Astrocyte (in vitro differentiated cells and primary cell): ENCODE data around the gene VAV2. TPM values are rescaled to one million over a fixed set of nuclear protein-coding genes. Genes with fewer than 3 reads are reported as not detected.

Source experiments
- DNase-seq: peaks from one replicate; pipeline ENCODE4 v3.0.0-alpha.2; 2010; ENCODE audit warnings: low read depth
- FAIRE-seq: peaks from 2 replicates; lab custom pipeline; 2011; peaks lifted over from hg19 to GRCh38; lab: Jason Lieb, UNC
- H2AFZ ChIP-seq: 2 replicates; pipeline ENCODE4 v1.6.0; 2012; ENCODE audit warnings: low read depth, low read length, inconsistent platforms
- H3K27ac ChIP-seq: 2 replicates; pipeline ENCODE4 v1.5.1; 2011; ENCODE audit warnings: low read depth, low read length, inconsistent platforms
- H3K27me3 ChIP-seq: 2 replicates; pipeline ENCODE4 v1.6.0; 2011; ENCODE audit warnings: low read length, inconsistent platforms; ENCODE audit not compliant: insufficient read depth
- H3K36me3 ChIP-seq: 2 replicates; pipeline ENCODE4 v1.5.1; 2011; ENCODE audit warnings: low read length, inconsistent platforms; ENCODE audit not compliant: insufficient read depth
- H3K4me1 ChIP-seq: 2 replicates; pipeline ENCODE4 v1.5.1; 2011; ENCODE audit warnings: low read length, inconsistent platforms; ENCODE audit not compliant: insufficient read depth
- H3K4me2 ChIP-seq: 2 replicates; pipeline ENCODE4 v1.6.0; 2012; ENCODE audit warnings: low read length, inconsistent platforms
- H3K4me3 ChIP-seq: 2 replicates; pipeline ENCODE4 v1.5.1; 2011; ENCODE audit warnings: low read depth, mild to moderate bottlenecking, low read length, inconsistent platforms; ENCODE audit not compliant: insufficient read depth
- H3K79me2 ChIP-seq: 2 replicates; pipeline ENCODE4 v1.6.0; 2012; ENCODE audit warnings: mild to moderate bottlenecking, low read length, inconsistent platforms; ENCODE audit not compliant: insufficient read depth
- H3K9ac ChIP-seq: 2 replicates; pipeline ENCODE4 v1.6.0; 2012; ENCODE audit warnings: mild to moderate bottlenecking, low read length, inconsistent platforms
- H3K9me3 ChIP-seq: 2 replicates; pipeline ENCODE4 v1.5.1; 2012; ENCODE audit warnings: low read depth, mild to moderate bottlenecking, low read length, inconsistent platforms; ENCODE audit not compliant: insufficient read depth
- H4K20me1 ChIP-seq: 2 replicates; pipeline ENCODE4 v1.6.0; 2012; ENCODE audit warnings: low read length, inconsistent platforms; ENCODE audit not compliant: insufficient read depth
- H3K27ac Mint-ChIP-seq: one replicate; pipeline ENCODE4 v1.8.0; 2021; ENCODE audit warnings: mild to moderate bottlenecking, mixed read lengths; ENCODE audit not compliant: unreplicated experiment
- H3K27me3 Mint-ChIP-seq: one replicate; pipeline ENCODE4 v1.8.0; 2021; ENCODE audit warnings: low read depth, mixed read lengths; ENCODE audit not compliant: unreplicated experiment
- H3K36me3 Mint-ChIP-seq: one replicate; pipeline ENCODE4 v1.8.0; 2021; ENCODE audit warnings: low read depth, mixed read lengths; ENCODE audit not compliant: unreplicated experiment
- H3K4me1 Mint-ChIP-seq: one replicate; pipeline ENCODE4 v1.8.0; 2021; ENCODE audit warnings: low read depth, mixed read lengths; ENCODE audit not compliant: unreplicated experiment
- H3K4me3 Mint-ChIP-seq: one replicate; pipeline ENCODE4 v1.8.0; 2021; ENCODE audit warnings: mild to moderate bottlenecking, moderate library complexity, mixed read lengths; ENCODE audit not compliant: unreplicated experiment
- H3K9me3 Mint-ChIP-seq: one replicate; pipeline ENCODE4 v1.8.0; 2021; ENCODE audit warnings: mild to moderate bottlenecking, mixed read lengths; ENCODE audit not compliant: unreplicated experiment
- EZH2 ChIP-seq: IDR thresholded peaks from 2 replicates; pipeline ENCODE4 v1.6.1; 2012; ENCODE audit warnings: mild to moderate bottlenecking, low read length, inconsistent platforms; ENCODE audit not compliant: insufficient read depth
- total RNA-seq: library from RNA; stranded (reverse); gene quantifications from 2 replicates; pipeline ENCODE4 v1.2.1, GENCODE V29; 2021
- TF ChIP-seq, protein P1 (sequence below): IDR thresholded peaks from 2 replicates; pipeline ENCODE4 v1.5.1; 2011; ENCODE audit warnings: low read depth, mild to moderate bottlenecking, inconsistent platforms, low read length, moderate library complexity; ENCODE audit not compliant: insufficient read depth

The VAV2 gene
- total RNA-seq, 1 donor from 2014 or later = 36.5 TPM

GRCh38 chr9:133841167-133841812, 150.8 kb downstream of the VAV2 start:
- Histone ChIP-seq H3K36me3 (no peaks in the 10 kb centered on the region), H4K20me1 (peaks cover 49% of the 10 kb centered on the region), H3K27ac (no peak overlapping the region), H3K79me2 (peaks cover 57% of the 10 kb centered on the region), H2AFZ (no peak overlapping the region), H3K4me1 (peaks cover 14% of the 10 kb centered on the region), H3K4me2 (no peak overlapping the region), H3K9ac (no peak overlapping the region), H3K27me3 (no peaks in the 10 kb centered on the region), H3K9me3 (no peaks in the 10 kb centered on the region), H3K4me3 (no peak overlapping the region)
- Mint-ChIP-seq H3K27me3 (no peaks in the 10 kb centered on the region), H3K9me3 (no peaks in the 10 kb centered on the region), H3K36me3 (peaks cover 4% of the 10 kb centered on the region), H3K4me3 (no peak overlapping the region), H3K4me1 (peaks cover 19% of the 10 kb centered on the region), H3K27ac (no peak overlapping the region)
- TF ChIP-seq, protein P1, sequence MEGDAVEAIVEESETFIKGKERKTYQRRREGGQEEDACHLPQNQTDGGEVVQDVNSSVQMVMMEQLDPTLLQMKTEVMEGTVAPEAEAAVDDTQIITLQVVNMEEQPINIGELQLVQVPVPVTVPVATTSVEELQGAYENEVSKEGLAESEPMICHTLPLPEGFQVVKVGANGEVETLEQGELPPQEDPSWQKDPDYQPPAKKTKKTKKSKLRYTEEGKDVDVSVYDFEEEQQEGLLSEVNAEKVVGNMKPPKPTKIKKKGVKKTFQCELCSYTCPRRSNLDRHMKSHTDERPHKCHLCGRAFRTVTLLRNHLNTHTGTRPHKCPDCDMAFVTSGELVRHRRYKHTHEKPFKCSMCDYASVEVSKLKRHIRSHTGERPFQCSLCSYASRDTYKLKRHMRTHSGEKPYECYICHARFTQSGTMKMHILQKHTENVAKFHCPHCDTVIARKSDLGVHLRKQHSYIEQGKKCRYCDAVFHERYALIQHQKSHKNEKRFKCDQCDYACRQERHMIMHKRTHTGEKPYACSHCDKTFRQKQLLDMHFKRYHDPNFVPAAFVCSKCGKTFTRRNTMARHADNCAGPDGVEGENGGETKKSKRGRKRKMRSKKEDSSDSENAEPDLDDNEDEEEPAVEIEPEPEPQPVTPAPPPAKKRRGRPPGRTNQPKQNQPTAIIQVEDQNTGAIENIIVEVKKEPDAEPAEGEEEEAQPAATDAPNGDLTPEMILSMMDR = no peak
- TF ChIP-seq EZH2 = no peak
- DNase-seq (no peak), FAIRE-seq (no peak)

DNA sequence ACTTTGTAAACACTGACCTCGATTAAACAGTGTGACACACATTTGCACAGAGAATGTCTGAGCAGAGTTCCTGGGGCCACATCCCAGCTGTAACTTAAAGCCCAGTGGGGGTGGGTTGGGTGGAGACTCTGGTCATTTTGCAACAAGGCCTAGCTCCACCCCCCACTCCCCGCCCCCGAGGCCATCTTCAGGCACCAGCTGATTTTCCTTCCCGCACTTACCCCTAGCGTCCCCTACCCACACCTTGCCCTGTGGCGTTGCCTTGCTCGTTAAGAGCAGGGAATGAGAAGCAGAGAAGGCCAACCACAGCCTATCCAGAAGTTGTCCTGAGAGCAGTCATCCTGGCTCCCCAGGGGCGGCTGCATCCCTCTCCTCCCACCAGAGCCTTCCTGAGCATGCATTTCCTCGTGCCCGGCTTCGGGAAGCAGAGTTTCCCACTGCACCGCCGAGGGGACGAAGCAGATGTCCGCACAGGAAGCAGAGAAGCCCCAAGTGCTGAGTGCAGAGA, 152.2 kb downstream of the VAV2 start:
- Mint-ChIP-seq H3K4me1 (peaks cover 21% of the 10 kb centered on the region), H3K27ac (no peak overlapping the region), H3K4me3 (no peak overlapping the region), H3K27me3 (no peaks in the 10 kb centered on the region), H3K9me3 (no peaks in the 10 kb centered on the region), H3K36me3 (peaks cover 4% of the 10 kb centered on the region)
- Histone ChIP-seq H3K79me2 (peaks cover 60% of the 10 kb centered on the region), H3K9ac (no peak overlapping the region), H3K4me2 (no peak overlapping the region), H3K9me3 (no peaks in the 10 kb centered on the region), H4K20me1 (peaks cover 55% of the 10 kb centered on the region), H3K4me3 (no peak overlapping the region), H3K4me1 (peaks cover 3% of the 10 kb centered on the region), H3K27ac (no peak overlapping the region), H3K27me3 (no peaks in the 10 kb centered on the region), H2AFZ (no peak overlapping the region), H3K36me3 (no peaks in the 10 kb centered on the region)
- FAIRE-seq = no peak
- TF ChIP-seq, protein P1 = no peak
- no peak for TF ChIP-seq EZH2
- DNase-seq = no peak

DNA sequence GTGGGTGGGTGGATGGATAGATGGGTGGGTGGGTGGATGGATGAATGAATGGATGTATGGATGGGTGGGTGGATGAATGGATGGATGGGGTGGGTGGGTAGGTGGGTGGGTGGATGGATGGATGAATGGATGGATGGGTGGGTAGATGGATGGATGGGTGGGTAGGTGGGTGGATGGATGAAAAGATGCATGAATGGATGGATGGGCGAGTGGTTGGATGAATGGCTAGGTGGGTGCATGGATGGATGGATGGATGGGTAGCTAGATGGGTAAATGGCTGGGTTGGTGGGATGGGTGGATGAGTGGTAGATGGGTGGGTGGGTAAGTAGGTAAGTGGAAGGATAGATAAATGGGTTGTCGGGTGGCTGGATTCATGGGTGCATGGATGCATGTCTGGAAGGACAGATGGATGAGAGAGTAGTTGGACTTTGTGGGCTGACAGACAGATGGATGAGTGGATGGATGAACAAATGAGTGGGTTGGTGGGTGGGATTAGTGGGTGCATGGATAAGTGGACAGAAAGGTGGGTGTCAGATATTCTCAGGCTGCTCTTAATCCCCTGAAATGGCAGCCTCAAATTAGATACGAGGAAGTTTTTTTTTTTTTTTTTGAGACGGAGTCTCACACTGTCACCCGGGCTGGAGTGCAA, 153.1 kb downstream of the VAV2 start:
- H3K4me3 ChIP-seq = no peak overlapping the region
- FAIRE-seq (no peak), DNase-seq (no peak)
- no peaks in the 10 kb centered on the region for H3K9me3 ChIP-seq
- peaks cover 2% of the 10 kb centered on the region for H3K4me1 ChIP-seq
- no peaks in the 10 kb centered on the region for H3K36me3 ChIP-seq
- Mint-ChIP-seq H3K27ac (no peak overlapping the region), H3K36me3 (peaks cover 4% of the 10 kb centered on the region), H3K4me3 (no peak overlapping the region), H3K4me1 (peaks cover 18% of the 10 kb centered on the region), H3K27me3 (no peaks in the 10 kb centered on the region), H3K9me3 (no peaks in the 10 kb centered on the region)
- TF ChIP-seq, protein P1 = no peak
- no peak for TF ChIP-seq EZH2
- H3K27ac ChIP-seq = no peak overlapping the region
- no peak overlapping the region for H3K4me2 ChIP-seq
- H3K79me2 ChIP-seq = peaks cover 56% of the 10 kb centered on the region
- H3K9ac ChIP-seq = no peak overlapping the region
- H3K27me3 ChIP-seq = no peaks in the 10 kb centered on the region
- no peak overlapping the region for H2AFZ ChIP-seq
- peaks cover 55% of the 10 kb centered on the region for H4K20me1 ChIP-seq
